Stomach smooth muscle (tissue), 2 donors: Measurements from ENCODE around the gene PEPD.

Experiments used
- H3K27ac ChIP-seq: one replicate; pipeline ENCODE4 v1.7.0; 2013; ENCODE audit warnings: mild to moderate bottlenecking, low read length, inconsistent platforms
- H3K27me3 ChIP-seq, 2 donors: one replicate each; pipeline ENCODE4 v1.7.0; 2013; ENCODE audit warnings: low read length in 2 of 2; ENCODE audit not compliant: insufficient read depth in 2 of 2, control insufficient read depth in 1 of 2
- H3K36me3 ChIP-seq, 2 donors: one replicate each; pipeline ENCODE4 v1.7.0; 2013; ENCODE audit warnings: low read length in 2 of 2; ENCODE audit not compliant: control insufficient read depth in 2 of 2, insufficient read depth in 2 of 2
- H3K4me1 ChIP-seq: one replicate; pipeline ENCODE4 v1.7.0; 2013; ENCODE audit warnings: low read length; ENCODE audit not compliant: control insufficient read depth, insufficient read depth
- H3K4me3 ChIP-seq, 2 donors: one replicate each; pipeline ENCODE4 v1.7.0; 2013; ENCODE audit warnings: low read length in 2 of 2
- H3K9ac ChIP-seq, 2 donors: one replicate each; pipeline ENCODE4 v1.7.0; 2013; ENCODE audit warnings: low read length in 2 of 2, mild to moderate bottlenecking in 1 of 2
- H3K9me3 ChIP-seq, 2 donors: one replicate each; pipeline ENCODE4 v1.7.0; 2013; ENCODE audit warnings: low read length in 2 of 2; ENCODE audit not compliant: control insufficient read depth in 2 of 2
- donor health status: healthy.
- donor health status: Pancreatic carcinoma.

Gene PEPD

DNA sequence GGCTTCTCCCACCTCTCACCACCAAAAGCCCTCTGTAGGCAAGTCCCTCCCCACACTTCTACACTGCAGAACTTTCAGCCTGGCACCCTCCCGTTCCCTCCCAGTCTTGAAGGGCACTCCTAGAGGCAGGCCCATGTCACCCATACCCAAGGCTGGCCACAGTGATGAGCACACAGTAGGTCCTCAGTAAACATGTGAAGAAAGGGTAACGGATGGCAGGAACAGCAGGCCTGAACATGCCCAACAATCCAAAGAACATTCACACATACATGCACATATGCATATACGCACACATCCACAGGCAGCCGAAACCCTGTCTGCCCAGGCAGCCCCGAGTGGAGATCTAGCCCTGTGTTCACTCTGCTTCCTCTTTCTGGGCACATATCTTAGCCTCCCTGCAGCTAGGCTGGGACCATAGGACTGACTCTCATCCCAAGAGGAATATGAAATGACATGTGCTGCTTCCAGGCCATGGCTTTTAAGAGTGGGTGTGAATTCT lies 92.9 kb downstream of the PEPD start:
- no peak overlapping the region for H3K27ac ChIP-seq
- no peaks in the 10 kb centered on the region for H3K36me3 ChIP-seq
- H3K9ac ChIP-seq: no peak overlapping the region
- H3K9me3 ChIP-seq: no peaks in the 10 kb centered on the region
- no peak overlapping the region for H3K4me3 ChIP-seq
- H3K4me1 ChIP-seq: no peaks in the 10 kb centered on the region
- no peaks in the 10 kb centered on the region for H3K27me3 ChIP-seq

DNA sequence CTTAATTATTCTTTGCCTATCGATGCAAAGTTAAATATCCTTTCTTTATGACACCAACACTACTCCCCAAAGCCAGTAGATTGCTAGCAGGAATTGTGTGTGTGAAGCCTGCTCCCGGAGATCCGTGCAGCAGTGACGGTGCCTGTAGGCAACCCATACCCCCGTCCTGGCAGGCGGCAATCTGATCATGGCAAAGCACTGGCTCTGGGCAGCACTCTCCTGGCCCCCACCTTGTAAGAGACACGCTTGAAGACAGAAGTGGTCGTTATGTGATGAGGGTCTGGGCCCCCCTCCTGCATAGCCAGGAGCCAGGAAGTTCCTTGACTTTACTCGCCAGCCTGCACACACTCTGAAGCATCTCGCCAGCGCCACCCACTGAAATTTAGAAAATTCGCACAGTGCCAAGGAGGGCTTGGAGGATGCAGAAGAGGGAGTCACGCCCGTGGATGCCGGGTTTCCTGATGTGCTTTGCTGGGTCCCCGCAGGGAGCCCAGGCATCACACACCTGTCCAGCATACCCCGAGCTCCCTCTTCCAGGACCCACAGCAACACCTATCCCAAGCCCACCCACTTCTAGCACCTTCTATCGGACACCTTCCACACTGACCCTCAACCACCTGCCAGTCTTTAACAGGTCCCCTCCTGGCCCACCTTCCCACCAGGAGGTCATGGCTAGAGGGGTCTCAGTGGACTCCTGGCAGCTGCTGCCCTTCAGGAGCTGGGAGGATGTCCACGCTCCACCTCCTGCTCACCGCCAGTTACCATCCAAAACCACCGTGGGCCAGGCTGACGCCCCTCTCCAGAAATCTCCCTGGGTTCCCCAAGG lies 93.6 kb downstream of the PEPD start:
- Histone ChIP-seq H3K27ac (no peak overlapping the region), H3K4me3 (no peak overlapping the region), H3K27me3 (no peaks in the 10 kb centered on the region), H3K4me1 (no peaks in the 10 kb centered on the region), H3K9ac (no peak overlapping the region), H3K9me3 (no peaks in the 10 kb centered on the region), H3K36me3 (no peaks in the 10 kb centered on the region)

DNA sequence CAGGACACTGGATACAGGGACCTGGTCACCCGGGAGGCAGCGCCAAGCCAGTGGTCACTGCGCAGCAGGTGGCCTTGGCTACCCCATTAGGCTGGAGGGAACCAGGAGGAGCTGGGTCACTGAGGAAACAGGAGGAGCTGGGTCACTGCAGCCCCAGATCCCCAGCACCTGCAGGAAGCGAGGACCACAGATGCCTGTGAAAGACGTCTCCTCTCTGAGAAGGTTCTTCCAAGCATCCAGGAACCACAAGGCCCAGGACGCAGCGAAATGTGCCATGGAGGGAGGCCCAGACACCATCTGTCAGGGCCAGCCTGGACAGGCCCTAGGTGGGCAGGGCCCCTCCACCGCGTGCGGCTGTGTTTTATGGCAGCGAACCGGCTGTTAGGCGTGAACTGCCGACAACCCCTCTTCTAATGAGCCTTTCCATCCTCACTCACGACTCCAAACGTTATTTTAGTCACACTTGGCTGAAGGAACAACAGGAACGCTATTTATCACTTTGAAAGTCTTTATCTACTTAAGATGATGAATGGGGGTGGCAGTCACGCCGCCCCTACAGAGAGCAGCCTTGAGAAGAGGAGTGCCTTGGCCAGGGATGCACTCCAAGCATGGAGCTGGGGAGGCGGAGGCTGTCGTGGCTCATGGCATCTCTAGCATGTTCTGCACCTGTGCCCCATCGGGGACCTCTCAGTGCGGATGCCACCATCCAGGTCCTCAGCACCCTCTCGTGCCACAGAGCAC lies 94.8 kb downstream of the PEPD start:
- H3K27me3 ChIP-seq: no peaks in the 10 kb centered on the region

DNA sequence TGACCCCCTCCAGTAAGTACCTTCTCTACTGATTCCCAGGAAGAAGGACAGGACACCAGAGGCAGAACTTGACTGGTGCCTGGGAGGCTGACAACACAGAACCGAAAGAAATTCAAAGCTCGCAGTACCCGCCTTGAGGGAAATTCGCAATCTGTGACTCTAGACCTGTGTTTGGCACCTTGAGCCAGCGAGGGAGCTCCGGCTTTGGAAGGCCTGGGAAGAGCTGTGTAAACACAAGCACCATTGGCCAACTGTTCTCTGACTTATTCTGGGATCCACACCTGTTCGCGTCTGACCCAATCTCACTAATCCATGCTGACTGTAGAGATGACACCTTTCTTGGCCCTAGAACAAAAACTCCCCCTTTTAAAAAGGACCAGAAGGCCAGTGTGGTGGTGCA lies 97.4 kb downstream of the PEPD start:
- H3K36me3 ChIP-seq: peaks cover 0 to 2% of the 10 kb centered on the region in 2 donors
- no peaks in the 10 kb centered on the region for H3K4me1 ChIP-seq
- H3K9ac ChIP-seq: no peak overlapping the region
- H3K4me3 ChIP-seq: no peak overlapping the region
- H3K9me3 ChIP-seq: no peaks in the 10 kb centered on the region
- no peak overlapping the region for H3K27ac ChIP-seq
- no peaks in the 10 kb centered on the region for H3K27me3 ChIP-seq

More for the DNA sequence above, 94.8 kb downstream of the PEPD start:
- Histone ChIP-seq H3K36me3 (no peaks in the 10 kb centered on the region), H3K4me1 (no peaks in the 10 kb centered on the region), H3K4me3 (no peak overlapping the region), H3K27ac (no peak overlapping the region), H3K9ac (no peak overlapping the region), H3K9me3 (no peaks in the 10 kb centered on the region)

DNA sequence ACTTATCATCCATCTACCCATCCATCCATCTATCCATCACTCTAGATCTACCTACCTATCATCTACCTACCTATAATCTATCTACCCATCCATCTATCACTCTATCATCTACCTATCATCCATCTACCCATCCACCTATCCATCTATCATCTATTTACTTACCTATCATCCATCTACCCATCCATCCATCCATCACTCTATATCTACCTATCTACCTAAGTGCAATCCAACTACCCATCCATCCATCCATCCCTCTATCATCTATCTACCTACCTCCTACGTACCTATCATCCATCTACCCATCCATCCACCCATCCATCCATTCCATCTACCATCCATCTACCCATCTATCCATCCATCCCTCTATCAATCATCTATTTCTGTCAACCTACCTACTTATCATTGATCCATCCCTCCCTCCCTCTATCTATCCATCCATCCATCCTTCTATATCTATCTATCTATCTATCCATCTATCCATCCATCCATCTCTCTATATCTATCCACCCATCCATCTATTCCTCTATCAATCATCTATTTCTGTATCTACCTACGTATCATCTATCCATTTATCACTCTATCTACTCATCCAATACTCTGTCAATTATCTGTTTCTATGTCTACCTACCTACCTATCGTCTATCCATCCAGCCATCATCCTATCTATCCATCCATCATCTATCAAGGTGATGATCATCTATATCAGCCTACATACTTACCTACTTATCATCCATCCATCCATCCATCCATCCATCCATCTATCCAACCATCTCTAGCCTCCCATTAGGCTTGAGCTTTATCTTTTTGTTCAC lies 99.0 kb downstream of the PEPD start:
- no peak overlapping the region for H3K9ac ChIP-seq
- H3K4me1 ChIP-seq: no peaks in the 10 kb centered on the region
- peaks cover 0 to 2% of the 10 kb centered on the region in 2 donors for H3K36me3 ChIP-seq
- no peaks in the 10 kb centered on the region for H3K9me3 ChIP-seq
- H3K27me3 ChIP-seq: no peaks in the 10 kb centered on the region
- no peak overlapping the region for H3K4me3 ChIP-seq
- no peak overlapping the region for H3K27ac ChIP-seq

DNA sequence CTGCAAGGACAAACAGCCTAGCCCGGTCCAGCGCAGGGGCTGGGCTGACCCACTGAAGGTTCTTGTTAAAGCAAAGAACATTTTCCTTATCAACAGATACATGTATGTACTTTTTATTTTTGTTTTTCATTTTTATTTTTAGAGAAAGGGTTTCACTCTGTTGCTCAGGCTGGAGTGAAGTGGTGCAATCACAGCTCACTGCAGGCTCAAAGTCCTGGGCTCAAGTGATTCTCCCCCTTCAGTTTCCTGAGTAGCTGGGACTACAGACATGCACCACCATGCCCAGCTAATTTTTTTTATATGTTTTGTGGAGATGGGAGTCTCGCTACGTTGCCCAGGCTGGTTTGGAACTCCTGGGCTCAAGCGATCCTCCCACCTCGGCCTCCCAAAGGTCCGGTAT lies 100.2 kb downstream of the PEPD start:
- H3K27me3 ChIP-seq: no peaks in the 10 kb centered on the region

DNA sequence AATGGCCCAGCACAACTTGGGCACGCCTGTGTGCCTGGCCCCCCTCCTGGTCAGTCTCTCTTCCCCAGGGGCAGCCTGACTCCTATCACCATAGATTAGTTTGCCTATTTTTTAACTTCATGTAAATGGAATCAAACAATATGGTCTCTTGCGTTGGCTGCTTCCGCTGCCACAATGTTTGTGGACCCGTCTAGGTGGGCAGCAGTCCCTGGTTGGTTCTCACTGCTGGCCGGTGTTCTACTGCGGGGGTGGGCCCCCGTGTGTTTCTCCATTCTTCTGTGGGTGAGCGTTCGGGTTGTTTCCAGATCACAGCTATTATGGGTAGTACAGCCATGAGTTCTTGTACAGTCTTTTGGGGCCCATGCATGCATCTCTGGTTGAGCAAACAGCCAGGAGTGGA lies 100.8 kb downstream of the PEPD start:
- Histone ChIP-seq H3K4me3 (no peak overlapping the region), H3K36me3 (peaks cover 0 to 2% of the 10 kb centered on the region in 2 donors), H3K27ac (no peak overlapping the region), H3K4me1 (peaks cover 7% of the 10 kb centered on the region), H3K9me3 (no peaks in the 10 kb centered on the region), H3K27me3 (no peaks in the 10 kb centered on the region), H3K9ac (no peak overlapping the region)

More for the DNA sequence above, 100.2 kb downstream of the PEPD start:
- Histone ChIP-seq H3K9me3 (no peaks in the 10 kb centered on the region), H3K4me3 (no peak overlapping the region), H3K27ac (no peak overlapping the region), H3K9ac (no peak overlapping the region), H3K4me1 (peaks cover 4% of the 10 kb centered on the region), H3K36me3 (peaks cover 0 to 2% of the 10 kb centered on the region in 2 donors)

DNA sequence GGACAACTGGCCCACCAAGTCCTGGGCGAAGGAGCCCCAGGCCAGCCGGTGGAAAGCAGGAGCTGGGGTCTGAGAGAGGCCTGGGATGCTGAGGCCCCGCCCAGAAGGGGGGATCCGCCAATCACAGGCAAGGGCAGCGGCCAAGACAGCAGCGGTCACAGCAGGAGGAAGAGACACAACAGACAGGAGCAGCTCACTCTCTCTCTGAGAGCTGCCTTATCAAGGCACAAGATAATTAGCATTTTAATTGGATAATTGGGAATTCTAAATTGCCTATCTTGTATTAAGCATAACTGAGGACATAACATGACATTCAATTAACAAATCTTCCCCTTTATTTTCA lies 101.8 kb downstream of the PEPD start:
- H3K27me3 ChIP-seq: no peaks in the 10 kb centered on the region
- no peak overlapping the region for H3K27ac ChIP-seq
- no peak overlapping the region for H3K9ac ChIP-seq
- peaks cover 7% of the 10 kb centered on the region for H3K4me1 ChIP-seq
- peaks cover 0 to 2% of the 10 kb centered on the region in 2 donors for H3K36me3 ChIP-seq
- no peak overlapping the region for H3K4me3 ChIP-seq
- H3K9me3 ChIP-seq: no peaks in the 10 kb centered on the region

DNA sequence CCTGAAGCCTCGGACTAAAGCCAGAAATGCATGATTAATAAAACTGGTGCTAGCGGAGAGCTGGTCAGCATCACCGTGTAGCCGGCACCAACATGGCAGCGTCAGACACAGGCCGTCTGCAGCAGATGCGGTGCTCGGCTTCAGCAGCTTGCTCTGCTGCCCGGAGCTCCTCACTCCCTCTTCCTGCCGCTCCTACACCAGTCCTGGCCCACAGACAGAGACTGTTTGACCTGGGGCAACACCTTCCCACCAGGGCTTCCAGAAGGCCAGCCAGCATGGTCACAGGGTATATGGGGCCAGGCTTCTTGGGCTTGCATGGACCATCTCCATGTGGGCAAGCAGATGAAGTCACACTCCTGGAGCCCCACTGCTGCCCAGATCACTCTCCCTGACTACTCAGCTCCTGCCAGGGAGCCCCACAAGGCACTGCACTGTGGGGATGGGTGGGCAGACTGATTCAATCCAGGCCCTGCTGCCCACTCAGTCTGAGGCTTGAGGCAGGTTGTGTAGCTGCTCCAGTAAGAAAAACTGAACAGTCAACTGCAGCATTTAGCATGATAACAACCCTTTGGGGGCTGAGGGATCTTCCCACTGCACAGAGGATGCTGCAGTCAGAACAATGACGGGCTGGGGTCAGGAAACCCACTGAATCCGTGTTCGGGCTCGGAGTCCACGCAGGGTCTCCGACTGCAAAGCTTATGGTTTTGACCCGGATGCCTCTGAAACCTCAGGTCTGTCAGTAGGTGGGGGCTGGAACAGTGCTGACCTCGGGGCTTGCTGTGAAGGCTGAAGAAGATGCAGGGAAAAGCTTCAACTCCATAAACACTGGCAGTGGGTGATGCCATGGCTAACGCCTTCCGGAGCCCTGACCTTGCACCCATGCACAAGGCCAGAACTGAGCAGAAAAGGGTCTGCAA lies 102.5 kb downstream of the PEPD start:
- H3K27ac ChIP-seq: no peak overlapping the region
- no peaks in the 10 kb centered on the region for H3K9me3 ChIP-seq
- H3K4me1 ChIP-seq: peaks cover 7% of the 10 kb centered on the region
- H3K36me3 ChIP-seq: peaks cover 0 to 2% of the 10 kb centered on the region in 2 donors
- H3K9ac ChIP-seq: no peak overlapping the region
- no peak overlapping the region for H3K4me3 ChIP-seq
- H3K27me3 ChIP-seq: no peaks in the 10 kb centered on the region

DNA sequence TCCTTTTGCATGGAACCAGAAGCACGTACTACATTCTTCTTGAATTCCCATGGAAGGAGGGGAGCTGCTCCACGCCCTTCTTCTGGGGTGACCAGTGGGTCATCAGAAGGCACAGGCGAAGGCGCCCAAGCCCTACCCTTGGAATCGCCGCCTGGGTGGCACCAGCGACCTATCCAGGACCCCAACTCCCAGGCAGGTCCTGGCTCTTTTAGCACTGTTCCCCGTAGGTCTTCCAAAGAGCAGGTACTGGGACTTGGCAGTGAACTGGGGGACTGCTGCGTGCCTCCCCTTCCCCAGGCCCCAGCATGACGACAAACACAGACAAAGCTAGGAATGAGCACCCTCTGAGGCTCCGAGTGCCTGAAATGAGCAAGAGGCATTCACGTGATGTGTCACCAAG lies 103.1 kb downstream of the PEPD start:
- H3K4me3 ChIP-seq: no peak overlapping the region
- H3K9me3 ChIP-seq: no peaks in the 10 kb centered on the region
- H3K36me3 ChIP-seq: peaks cover 0 to 2% of the 10 kb centered on the region in 2 donors
- H3K27ac ChIP-seq: no peak overlapping the region
- H3K4me1 ChIP-seq: peaks cover 7% of the 10 kb centered on the region
- H3K9ac ChIP-seq: no peak overlapping the region
- H3K27me3 ChIP-seq: no peaks in the 10 kb centered on the region
